MG63 (cell line): ENCODE data around the gene STK16. TPM values are rescaled to one million over a fixed set of nuclear protein-coding genes. Genes with fewer than 3 reads are reported as not detected.

Experiments used
- DNase-seq: peaks from one replicate; pipeline ENCODE4 v3.0.0-alpha.2; 2020
- H3K27me3 ChIP-seq: fragments of 250-450 bp; sonication (Bioruptor Pico); 2 replicates; pipeline ENCODE4 v1.5.1; 2020; ENCODE audit warnings: mild to moderate bottlenecking, moderate library complexity
- H3K36me3 ChIP-seq: fragments of 250-450 bp; sonication (Bioruptor Pico); 2 replicates; pipeline ENCODE4 v1.5.1; 2020; ENCODE audit warnings: mild to moderate bottlenecking, moderate library complexity
- H3K4me3 ChIP-seq: fragments of 250-450 bp; sonication (Bioruptor Pico); 2 replicates; pipeline ENCODE4 v1.5.1; 2020; ENCODE audit warnings: mild to moderate bottlenecking, moderate library complexity
- H3K9me3 ChIP-seq: fragments of 250-450 bp; sonication (Bioruptor Pico); 2 replicates; pipeline ENCODE4 v1.5.1; 2020; ENCODE audit warnings: mild to moderate bottlenecking, moderate library complexity
- total RNA-seq: library from RNA; depleted of rRNA; stranded (reverse); fragments of >200 nt; shearing (Covaris generic); gene quantifications from 2 replicates; pipeline ENCODE4 v1.2.3, GENCODE V29; 2014; ENCODE audit warnings: low replicate concordance

Gene STK16
- total RNA-seq, 1 experiment from 2014 or later: 26.0 TPM

DNA sequence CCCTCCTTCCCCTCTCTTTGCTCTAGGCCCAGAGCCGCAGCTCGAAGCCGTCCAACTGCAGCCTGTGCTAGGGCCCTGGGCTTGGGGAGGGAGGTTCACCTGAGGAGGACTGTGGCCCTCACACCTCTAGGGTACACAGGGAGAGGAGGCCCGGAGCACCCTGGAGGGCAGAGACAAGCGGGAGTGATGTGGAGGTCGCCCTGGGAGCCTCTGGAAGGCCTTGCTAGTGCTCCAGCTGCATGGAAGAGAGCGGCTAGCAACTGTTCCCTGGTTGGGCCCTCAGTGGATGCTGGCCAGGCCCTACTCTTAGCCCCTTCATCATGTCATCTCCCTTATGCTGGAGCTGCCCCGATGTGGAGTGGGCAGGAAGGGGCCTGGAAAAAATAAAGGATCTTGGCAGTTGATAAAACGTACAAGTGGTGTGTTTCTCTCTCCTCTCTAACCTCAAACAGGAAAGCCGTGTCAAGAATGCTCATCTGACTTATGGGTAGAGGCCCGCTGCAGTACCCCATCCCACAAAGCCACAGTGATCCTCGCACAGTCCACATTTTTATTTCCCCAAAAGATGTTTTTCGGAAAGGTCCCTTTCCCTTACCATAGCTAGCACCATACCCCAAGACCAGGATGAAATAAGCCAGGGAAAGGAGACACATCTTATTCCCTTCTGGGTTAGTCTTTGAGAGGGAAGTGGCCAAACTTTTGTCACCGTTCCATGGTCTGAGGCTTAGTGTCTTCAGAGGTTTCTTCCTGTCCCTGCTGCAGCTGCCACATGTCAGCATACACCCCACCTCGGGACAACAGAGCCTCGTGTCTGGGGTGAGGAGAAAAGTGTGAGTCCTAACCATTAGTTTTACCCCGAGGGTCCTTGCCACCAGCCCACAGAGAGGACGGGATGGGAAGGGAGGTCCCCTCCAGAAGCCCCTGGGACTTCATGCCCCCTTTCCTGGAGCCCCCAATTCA lies 35.8 kb upstream of the STK16 start:
- Histone ChIP-seq H3K4me3 (no peak overlapping the region), H3K9me3 (no peaks in the 10 kb centered on the region), H3K36me3 (peaks cover 56% of the 10 kb centered on the region), H3K27me3 (no peaks in the 10 kb centered on the region)
- DNase-seq: no peak

DNA sequence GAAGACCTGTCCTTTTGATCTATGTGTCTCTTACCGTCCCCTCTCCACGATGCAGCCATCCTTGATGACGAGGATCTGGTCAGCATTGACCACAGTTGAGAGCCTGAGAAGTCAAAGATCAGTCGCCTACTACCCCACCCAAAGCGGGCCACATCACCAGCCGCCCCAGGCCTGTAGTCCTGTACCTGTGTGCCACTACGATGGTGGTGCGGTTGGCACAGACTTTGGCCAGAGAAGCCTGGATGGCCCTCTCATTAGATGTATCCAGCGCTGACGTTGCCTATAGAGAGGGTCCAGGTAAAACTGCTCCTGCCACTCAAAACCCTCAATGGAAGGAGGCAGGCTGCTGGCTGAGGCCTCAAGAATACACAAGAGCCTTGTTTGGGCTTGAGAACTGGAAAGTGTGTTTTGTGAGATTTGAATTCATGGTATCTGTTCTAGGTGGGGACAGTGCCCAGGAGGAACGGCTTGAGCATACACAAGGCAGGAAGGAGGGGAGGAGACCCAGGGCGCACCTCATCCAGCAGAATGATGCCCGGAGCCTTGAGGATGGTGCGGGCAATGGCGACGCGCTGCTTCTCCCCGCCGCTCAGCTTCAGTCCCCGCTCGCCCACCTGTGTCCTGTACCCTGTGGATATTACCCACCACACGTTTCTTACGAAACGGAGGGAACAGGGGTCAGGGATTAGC lies 34.9 kb upstream of the STK16 start:
- Histone ChIP-seq H3K27me3 (no peaks in the 10 kb centered on the region), H3K36me3 (peaks cover 64% of the 10 kb centered on the region), H3K4me3 (no peak overlapping the region), H3K9me3 (no peaks in the 10 kb centered on the region)
- no peak for DNase-seq

DNA sequence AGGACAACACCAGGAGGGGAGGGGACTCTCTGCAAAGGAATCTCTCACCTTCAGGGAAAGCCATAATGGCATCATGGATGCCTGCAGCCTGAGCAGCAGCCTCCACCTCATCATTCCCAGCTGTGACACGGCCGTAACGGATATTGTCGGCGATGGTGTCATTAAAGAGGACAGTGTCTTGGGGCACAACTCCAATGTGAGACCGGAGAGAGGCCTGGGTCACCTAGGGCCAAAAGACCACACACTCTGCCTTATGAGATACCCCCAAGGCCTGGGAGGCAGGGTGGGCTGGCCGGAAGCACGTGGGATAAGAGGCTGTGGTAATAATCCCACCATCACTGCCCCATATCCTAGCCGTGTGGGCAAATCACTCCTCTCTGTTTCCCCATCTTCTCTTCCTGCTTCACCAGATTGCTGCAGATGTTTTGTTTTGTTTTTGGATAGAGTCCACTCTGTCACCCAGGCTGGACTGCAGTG lies 34.4 kb upstream of the STK16 start:
- Histone ChIP-seq H3K9me3 (no peaks in the 10 kb centered on the region), H3K27me3 (no peaks in the 10 kb centered on the region), H3K4me3 (no peak overlapping the region), H3K36me3 (peaks cover 70% of the 10 kb centered on the region)
- DNase-seq: no peak

DNA sequence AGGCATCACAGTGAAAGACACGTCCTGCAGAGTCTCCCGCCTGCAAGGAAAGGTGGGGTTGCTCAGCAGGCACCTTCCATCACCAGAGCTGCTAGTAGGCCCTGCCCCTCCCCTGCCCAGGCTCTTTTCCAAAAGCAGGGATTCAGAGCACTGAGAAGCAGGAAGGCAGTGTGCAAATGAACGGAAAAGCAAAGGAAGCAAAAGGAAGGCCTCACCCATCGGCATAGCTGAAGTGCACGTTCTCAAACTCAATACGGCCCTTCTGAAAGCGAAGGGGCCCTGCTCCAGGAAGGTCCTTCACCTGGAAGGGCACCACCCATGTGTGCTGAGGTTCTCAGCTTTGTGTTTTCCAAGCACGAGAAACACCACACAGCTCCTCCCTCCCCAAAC lies 32.3 kb upstream of the STK16 start:
- no peak overlapping the region for H3K4me3 ChIP-seq
- peaks cover 75% of the 10 kb centered on the region for H3K36me3 ChIP-seq
- no peaks in the 10 kb centered on the region for H3K9me3 ChIP-seq
- no peak for DNase-seq
- no peaks in the 10 kb centered on the region for H3K27me3 ChIP-seq

DNA sequence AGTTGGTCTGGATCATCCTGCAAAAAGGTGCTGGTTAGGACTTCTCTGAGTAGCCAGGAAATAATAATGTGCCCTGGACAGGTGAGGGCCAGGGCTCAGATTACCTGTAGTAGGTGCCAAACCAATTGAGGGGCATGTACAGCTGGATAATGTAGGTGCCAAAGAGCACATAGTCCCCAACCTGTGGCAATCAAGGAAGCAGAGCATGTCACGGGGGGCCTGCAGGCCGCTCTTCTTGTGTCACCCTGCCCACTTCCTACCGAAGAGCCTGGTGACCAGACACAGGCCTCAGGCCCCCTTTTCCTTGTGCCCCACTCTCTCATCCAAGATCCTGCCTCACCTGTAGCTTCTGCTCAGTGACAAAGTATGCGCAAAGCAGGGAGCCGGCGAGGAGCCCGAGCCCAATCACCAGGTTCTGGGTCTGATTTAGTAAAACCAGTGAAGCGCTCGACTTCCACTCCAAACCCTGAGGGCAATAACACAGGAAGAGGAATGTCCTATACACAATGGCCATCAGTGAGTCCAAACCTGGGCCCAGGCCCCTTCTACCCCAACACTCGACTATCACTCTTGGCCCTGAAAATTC lies 31.7 kb upstream of the STK16 start:
- H3K9me3 ChIP-seq: no peaks in the 10 kb centered on the region
- no peak overlapping the region for H3K4me3 ChIP-seq
- H3K36me3 ChIP-seq: peaks cover 69% of the 10 kb centered on the region
- no peaks in the 10 kb centered on the region for H3K27me3 ChIP-seq
- no peak for DNase-seq

DNA sequence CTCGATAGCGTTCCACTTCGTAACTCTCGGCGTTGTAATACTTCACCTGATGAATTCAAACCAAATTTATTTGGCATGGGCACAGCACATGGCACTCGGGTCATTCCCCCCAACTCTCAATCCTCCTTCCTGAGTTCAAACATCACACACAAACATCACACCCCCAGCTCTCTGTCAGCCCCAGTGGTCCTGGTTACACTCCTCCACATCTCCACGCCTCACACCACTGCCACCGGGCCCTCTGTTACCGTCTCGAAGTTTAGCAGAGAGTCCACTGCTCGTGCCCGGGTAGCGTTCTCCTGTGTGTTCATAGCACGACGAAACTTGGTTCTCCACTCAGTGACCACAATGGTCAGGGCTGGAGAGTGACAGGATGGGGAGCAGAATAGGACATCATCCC lies 31.1 kb upstream of the STK16 start:
- H3K9me3 ChIP-seq: no peaks in the 10 kb centered on the region
- DNase-seq: no peak
- no peak overlapping the region for H3K4me3 ChIP-seq
- H3K27me3 ChIP-seq: no peaks in the 10 kb centered on the region
- H3K36me3 ChIP-seq: peaks cover 65% of the 10 kb centered on the region

DNA sequence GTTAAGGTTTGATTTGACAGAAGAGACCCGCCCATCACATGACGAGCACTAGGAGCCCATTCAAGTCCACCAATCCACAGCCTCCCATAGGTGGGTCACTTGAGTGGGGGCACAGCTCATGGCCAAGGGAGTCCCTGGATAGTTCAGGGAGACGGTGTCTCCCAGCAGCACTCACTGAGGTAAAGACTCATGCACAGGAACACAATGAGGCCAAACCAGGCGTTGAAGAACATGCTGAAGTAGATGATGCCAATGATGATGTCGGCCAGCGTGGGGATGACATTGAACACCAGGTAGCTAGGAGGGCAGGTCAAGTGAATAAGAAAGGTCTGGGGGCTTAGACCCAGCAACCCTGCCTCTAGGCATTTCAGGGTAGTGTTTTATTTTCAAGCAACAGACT lies 30.5 kb upstream of the STK16 start:
- H3K9me3 ChIP-seq: no peaks in the 10 kb centered on the region
- H3K27me3 ChIP-seq: no peaks in the 10 kb centered on the region
- H3K4me3 ChIP-seq: no peak overlapping the region
- H3K36me3 ChIP-seq: peaks cover 67% of the 10 kb centered on the region
- DNase-seq: no peak

DNA sequence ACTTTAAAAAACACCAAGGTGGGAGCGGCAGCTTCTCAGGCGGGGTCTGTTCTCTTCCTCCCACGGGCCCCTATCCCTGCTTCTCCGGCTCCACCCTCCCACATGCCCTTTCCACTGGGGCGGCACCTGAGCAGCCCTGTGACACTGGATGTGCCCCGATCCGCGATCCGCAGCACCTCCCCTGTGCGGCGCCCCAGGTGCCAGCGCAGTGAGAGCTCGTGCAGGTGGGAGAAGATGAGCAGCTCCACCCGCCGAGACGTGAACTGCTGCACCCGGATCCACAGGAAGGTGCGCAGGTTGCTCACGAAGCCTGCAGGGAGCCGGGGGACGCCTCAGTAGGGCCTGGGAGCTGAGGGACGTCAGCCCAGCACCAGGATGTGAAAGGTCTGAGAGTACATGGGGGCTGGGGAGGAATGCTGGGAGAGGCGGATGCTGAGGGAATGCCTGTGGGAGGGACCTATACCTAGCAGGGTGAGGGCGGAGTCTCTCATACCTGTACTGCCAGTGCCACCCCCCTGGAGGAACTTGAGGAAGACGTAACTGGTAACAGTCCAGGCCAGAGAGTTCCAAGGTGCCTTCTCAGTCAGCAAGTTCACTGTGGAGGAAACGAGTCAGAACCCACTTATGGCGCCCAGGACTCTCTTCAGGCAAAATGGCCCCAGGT lies 29.3 kb upstream of the STK16 start:
- Histone ChIP-seq H3K27me3 (no peaks in the 10 kb centered on the region), H3K36me3 (peaks cover 68% of the 10 kb centered on the region), H3K9me3 (no peaks in the 10 kb centered on the region), H3K4me3 (no peak overlapping the region)
- DNase-seq: no peak

DNA sequence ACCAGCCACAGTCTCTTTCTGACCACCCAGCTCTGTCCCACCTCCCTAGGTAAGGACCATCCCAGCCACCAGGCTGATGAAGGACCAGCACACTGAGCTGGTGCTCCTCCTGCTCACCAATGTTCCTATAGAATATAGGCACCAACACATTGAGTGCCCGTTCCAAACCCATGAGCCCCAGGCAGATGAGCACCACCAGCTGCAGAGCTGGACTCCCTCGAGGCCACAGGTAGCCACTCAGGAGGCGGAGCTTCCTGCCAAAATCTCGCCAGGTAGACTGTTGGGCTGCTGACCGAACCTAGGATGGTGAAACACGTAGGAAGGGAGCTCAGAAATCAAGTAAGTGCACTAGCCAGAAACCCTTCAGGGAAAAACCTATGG lies 28.8 kb upstream of the STK16 start:
- H3K9me3 ChIP-seq: no peaks in the 10 kb centered on the region
- no peaks in the 10 kb centered on the region for H3K27me3 ChIP-seq
- H3K36me3 ChIP-seq: peaks cover 73% of the 10 kb centered on the region
- no peak overlapping the region for H3K4me3 ChIP-seq
- DNase-seq: no peak

DNA sequence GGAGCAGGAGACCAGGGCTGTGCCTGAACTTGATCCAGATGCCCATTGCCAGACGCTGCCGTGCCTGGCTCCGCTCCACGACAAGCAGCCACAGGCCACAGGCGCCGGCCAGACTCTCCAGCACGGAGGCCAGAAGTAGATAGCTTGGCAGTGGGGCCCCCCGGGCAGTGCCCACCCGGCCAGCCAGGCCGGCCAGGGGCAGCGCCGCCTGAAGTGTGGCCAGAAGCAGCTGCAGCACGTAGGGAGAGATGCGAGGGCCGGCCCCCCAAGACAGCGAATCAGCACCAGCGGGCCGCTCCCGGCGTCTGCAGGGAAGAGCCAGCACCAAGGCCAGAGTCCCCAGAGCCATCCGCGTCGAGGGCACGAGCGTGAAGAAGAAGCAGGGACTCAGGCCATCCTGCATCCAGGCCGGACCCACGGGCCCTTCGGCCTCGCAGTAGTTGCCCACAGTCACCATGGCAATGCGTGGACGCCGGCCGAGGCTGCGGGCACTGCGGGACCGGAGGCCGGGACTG lies 27.0 kb upstream of the STK16 start:
- peak; percentile 96 for DNase-seq
- Histone ChIP-seq H3K27me3 (no peaks in the 10 kb centered on the region), H3K36me3 (peaks cover 61% of the 10 kb centered on the region), H3K9me3 (no peaks in the 10 kb centered on the region), H3K4me3 (peak overlapping the region; percentile 47)

DNA sequence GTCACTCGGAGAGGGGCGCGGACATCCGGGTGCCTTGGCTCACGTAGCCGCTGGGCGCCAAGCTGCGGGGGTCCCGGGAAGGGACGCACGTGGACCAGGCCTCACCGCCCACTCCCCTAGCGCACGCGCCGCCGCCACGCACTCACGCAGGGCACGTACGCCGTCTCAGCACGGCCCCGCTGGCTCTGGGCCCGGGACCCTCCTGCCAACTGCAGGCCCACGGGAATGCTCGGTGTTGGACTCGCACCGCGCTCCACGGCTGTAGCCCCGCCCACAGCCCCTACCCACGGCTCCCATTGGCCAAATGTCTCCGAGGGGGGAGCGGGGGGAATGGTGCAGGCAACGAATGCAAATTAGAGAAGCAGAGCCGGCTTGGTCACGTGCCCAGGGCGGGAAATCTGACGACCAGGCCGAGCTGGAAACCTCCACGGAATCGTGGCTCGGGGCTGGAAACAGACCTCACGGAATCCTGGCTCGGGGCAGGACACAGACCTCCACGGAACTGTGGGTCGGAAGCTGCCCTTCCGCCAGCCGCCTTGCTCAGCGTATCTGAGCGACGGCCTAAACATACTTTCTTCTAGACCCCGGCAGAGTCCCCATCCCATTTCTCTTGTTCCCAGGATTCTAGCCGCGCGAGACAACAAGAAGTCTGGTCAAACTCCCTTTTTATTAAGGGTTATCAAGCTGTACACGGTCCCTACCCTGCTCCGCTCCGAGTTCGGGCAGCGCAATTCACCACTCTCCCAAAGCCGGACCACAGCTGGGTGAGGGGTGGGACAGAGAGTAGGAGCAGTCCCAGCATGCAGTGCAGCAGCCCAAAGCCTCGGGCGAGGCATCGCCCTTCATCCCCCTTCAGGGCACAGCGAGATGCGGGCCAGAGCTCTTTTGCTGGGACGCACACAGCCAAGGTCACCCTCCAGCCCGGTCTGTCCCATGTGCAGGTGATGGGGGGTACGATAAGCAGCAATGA lies 26.3 kb upstream of the STK16 start, which contains the start of gene ABCB6:
TSS of gene ABCB6 (minus strand) at position 227 of the 970 bp plus-strand sequence. CDS start 285 bp downstream, outside the sequence.
- no peaks in the 10 kb centered on the region for H3K27me3 ChIP-seq
- H3K9me3 ChIP-seq: no peaks in the 10 kb centered on the region
- peak; percentile 98 for DNase-seq
- peak within 1 kb of the TSS; percentile 47 for H3K4me3 ChIP-seq
- H3K36me3 ChIP-seq: peaks cover 61% of the 10 kb centered on the region

DNA sequence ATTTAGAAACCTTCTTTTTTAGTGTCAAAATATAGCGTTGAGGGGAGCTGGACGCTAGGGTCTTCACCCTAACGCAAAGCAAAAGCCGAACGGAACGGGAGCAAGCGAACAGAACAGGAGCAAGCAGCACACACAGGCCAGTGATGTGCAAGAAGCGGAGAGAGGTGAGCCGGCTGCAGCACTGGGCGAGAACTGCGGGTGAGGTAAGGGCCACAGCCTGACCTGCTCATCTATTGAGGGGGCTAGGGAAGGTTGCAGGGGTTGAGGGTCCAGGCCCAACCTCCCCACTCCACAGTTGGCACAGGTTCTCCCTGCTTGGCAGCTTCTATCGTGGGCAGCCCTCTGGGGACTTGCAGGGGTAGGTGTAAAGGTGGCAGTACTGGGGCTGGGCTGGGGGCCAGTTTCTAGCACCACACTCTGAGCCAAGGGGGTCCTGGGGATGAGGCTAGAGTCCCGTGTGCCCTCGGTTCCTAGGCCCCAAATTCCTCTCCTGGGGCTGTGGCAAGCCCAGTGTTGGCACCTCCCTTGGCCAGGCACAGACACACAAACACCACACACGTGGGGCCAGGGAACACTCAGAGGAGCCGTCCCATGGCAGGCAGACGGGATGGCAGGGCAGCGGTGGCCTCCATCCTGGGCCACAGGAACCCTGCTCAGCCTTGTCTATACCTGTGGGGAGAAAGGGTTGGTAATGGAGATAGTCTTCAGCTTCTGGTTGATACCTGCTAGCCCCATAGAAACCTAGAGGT lies 25.3 kb upstream of the STK16 start:
- no peak for DNase-seq
- peaks cover 61% of the 10 kb centered on the region for H3K36me3 ChIP-seq
- no peak overlapping the region for H3K4me3 ChIP-seq
- no peaks in the 10 kb centered on the region for H3K27me3 ChIP-seq
- no peaks in the 10 kb centered on the region for H3K9me3 ChIP-seq

DNA sequence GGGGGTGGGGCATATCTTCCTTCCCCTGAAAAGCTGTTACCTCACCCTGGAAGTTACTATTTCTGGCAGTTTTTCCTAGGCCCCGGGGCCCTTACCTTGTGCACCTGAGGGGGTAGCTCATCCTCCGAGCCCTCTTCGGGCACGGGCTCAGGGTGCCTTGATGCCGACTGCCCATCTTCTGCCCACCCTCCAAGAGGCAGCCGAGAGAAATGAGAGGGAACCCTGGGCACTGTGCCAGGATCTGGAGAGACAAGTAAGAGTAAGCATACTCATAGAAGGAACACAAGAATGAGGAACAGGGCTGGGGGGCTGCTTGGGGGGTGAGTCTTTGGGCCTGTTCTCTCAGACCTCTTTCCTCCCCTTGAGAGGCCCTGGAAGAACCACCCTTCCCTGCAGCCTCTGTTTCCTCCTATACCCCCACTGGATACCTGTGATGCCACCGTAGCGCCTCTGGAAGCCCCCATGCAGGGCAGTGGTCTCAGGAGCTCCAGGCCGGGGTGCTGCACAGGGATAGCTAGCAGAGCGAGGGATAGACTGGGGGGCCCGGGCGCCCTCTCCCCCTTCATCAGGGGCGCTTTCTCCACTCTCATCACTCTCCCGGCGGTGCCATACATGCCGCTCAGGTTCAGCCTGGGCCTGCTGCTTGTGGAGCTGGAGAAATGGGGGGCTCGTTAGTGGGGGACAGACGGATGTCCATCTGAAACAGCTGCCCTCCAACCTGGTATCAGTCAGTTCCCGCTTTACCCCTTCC lies 24.5 kb upstream of the STK16 start:
- DNase-seq: no peak

DNA sequence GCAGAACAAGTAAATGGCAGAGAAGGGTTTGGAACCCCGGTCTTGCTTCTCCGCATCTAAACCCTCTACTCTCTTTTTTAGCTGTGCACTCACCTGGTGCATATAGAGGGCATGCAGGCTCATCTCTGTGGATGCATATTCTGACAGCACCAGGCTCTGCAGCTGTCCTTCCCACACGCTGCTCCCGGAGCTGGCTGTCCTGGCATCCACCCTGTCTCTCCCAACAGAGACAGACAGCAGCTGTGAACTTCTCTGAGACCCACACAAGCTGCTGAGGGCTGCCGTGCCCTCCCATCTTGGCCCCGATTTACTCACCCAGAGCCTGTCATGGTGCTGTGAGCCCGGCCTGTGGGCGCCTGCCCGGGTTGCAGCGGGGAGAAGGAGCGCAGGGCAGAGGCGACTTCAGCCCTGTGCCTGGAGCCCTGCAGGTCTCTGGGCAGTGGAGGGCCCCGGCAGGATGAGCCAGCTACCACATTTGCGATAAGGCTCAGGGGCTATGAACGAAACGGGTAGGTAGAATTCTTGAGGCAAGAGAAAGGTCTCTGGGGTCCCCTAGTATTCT lies 23.2 kb upstream of the STK16 start:
- H3K9me3 ChIP-seq: no peaks in the 10 kb centered on the region
- H3K27me3 ChIP-seq: no peaks in the 10 kb centered on the region
- DNase-seq: no peak
- H3K4me3 ChIP-seq: no peak overlapping the region
- H3K36me3 ChIP-seq: peaks cover 55% of the 10 kb centered on the region

More for the DNA sequence above, 24.5 kb upstream of the STK16 start:
- Histone ChIP-seq H3K27me3 (no peaks in the 10 kb centered on the region), H3K4me3 (no peak overlapping the region), H3K9me3 (no peaks in the 10 kb centered on the region), H3K36me3 (peaks cover 59% of the 10 kb centered on the region)
